ENCODE data around the gene TUBG1.

GRCh38 chr17:42603318-42603717 lies 6.2 kb upstream of the TUBG1 start:
- TF ChIP-seq CTCF (IDR thresholded peaks at IDR 0.05), result no peak
- no peak for TF ChIP-seq POLR2A (IDR thresholded peaks at IDR 0.05)

All from heart left ventricle (tissue), 13 donors.